PC-9 (cell line): ENCODE results near the gene ARPC5. TPM values are rescaled to one million over a fixed set of nuclear protein-coding genes. Genes with fewer than 3 reads are reported as not detected.
"Not testable (repeated sequence)": the region's sequence is repeated elsewhere in the genome, so short reads cannot be mapped to it uniquely, and the experiment has no call there.

Experiments
- BruUV-seq: library from RNA; stranded (reverse); fragments of 400-500 nt; replicated peaks from 2 replicates; lab custom pipeline; 2021; lab: Mats Ljungman, UMichigan
- CTCF ChIA-PET: fragments of 300-600 bp; sonication (Branson Sonifier 250); formaldehyde crosslinking; loops from one replicate; lab custom pipeline; 2022; ENCODE audit warnings: antibody characterized with exemption; lab: Charles Lee
- POLR2A ChIA-PET: fragments of 300-600 bp; sonication (Branson Sonifier 250); formaldehyde crosslinking; loops from one replicate; lab custom pipeline; 2022; ENCODE audit warnings: antibody characterized with exemption; ENCODE audit not compliant: unreplicated experiment; lab: Charles Lee
- DNase-seq, 2 experiments: peaks; one replicate each; pipeline versions ENCODE4 v3.0.0 to v3.0.0-alpha.2; 2015 to 2022; ENCODE audit warnings: mixed read lengths in 1 of 2
- H2AFZ ChIP-seq: fragments of 200-600 bp; sonication (generic); 2 replicates; pipeline ENCODE4 v1.8.1; 2017; ENCODE audit warnings: antibody characterized with exemption
- H3F3A ChIP-seq: fragments of 200-600 bp; sonication (generic); 2 replicates; pipeline ENCODE4 v1.8.1; 2017; ENCODE audit warnings: antibody characterized with exemption, mild to moderate bottlenecking, low read depth; ENCODE audit not compliant: insufficient read depth
- H3K27ac ChIP-seq: fragments of 200-600 bp; sonication (generic); 2 replicates; pipeline ENCODE4 v1.6.1; 2016; ENCODE audit warnings: mixed run types
- H3K27me3 ChIP-seq: fragments of 200-600 bp; sonication (generic); 2 replicates; pipeline ENCODE4 v1.6.1; 2016; ENCODE audit warnings: low read depth, mixed run types; ENCODE audit not compliant: insufficient read depth
- H3K36me3 ChIP-seq: fragments of 200-600 bp; sonication (generic); 2 replicates; pipeline ENCODE4 v1.6.1; 2016; ENCODE audit warnings: low read depth, mixed run types
- H3K4me1 ChIP-seq: fragments of 200-600 bp; sonication (generic); replicated peaks from 2 replicates; pipeline ENCODE4 v1.6.1; 2016; ENCODE audit warnings: mixed run types; ENCODE audit not compliant: insufficient read depth
- H3K4me2 ChIP-seq: fragments of 200-600 bp; sonication (generic); 2 replicates; pipeline ENCODE4 v1.6.1; 2017; ENCODE audit warnings: mixed run types
- H3K4me3 ChIP-seq: fragments of 200-600 bp; sonication (generic); 2 replicates; pipeline ENCODE4 v1.6.1; 2016; ENCODE audit warnings: mixed run types
- H3K79me2 ChIP-seq: fragments of 200-600 bp; sonication (generic); 2 replicates; pipeline ENCODE4 v1.6.1; 2017; ENCODE audit warnings: low read depth, mixed run types
- H3K9me2 ChIP-seq: fragments of 200-600 bp; sonication (generic); 2 replicates; pipeline ENCODE4 v1.8.1; 2017; ENCODE audit warnings: mild to moderate bottlenecking; ENCODE audit not compliant: insufficient read depth
- H3K9me3 ChIP-seq: fragments of 200-600 bp; sonication (generic); 2 replicates; pipeline ENCODE4 v1.8.1; 2016; ENCODE audit warnings: low read depth; ENCODE audit not compliant: insufficient read depth
- H4K20me1 ChIP-seq: fragments of 200-600 bp; sonication (generic); 2 replicates; pipeline ENCODE4 v1.8.1; 2017; ENCODE audit not compliant: insufficient read depth
- EZH2 ChIP-seq: fragments of 200-600 bp; sonication (generic); IDR thresholded peaks from 2 replicates; pipeline ENCODE4 v1.8.0; 2017; ENCODE audit warnings: antibody characterized with exemption, low read depth
- intact Hi-C: fragments of 100-400 bp; cut with micrococcal nuclease; formaldehyde crosslinking; loops from one replicate; pipeline ENCODE4 v1.10.0; 2022; ENCODE audit not compliant: unreplicated experiment
- total RNA-seq: library from RNA; stranded (reverse); gene quantifications from 2 replicates; pipeline ENCODE4 v1.2.3, GENCODE V29; 2021
- TF ChIP-seq, protein P1 (sequence below): fragments of 200-600 bp; sonication (generic); conservative IDR thresholded peaks from 2 replicates; pipeline ENCODE4 v1.6.1; 2017; ENCODE audit warnings: mixed run types, antibody characterized with exemption, mild to moderate bottlenecking, moderate library complexity

Gene ARPC5
- total RNA-seq, 1 experiment from 2014 or later = 143 TPM

DNA sequence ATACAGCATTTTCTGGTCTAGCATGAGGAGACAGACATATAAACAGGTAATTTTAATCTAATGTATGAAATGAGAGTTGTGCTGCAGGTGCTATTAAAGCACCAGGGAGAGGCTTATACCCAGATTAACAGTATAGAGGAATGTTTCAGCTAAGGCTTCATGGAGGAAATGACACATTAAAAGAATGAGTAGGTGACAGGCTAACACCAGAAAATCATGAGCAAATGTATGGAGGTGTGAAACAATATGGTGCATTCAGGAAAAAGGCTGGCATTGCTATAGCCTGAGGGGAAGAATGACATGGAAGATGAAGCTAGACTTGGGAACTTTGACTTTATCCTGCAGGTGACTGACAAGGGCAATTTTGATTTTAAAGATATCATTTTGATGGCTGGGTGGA lies 7.0 kb downstream of the ARPC5 start:
- peaks cover 67% of the 10 kb centered on the region for H3F3A ChIP-seq
- no peaks in the 10 kb centered on the region for H3K27me3 ChIP-seq
- ChIA-PET POLR2A (interaction anchor here (0.6 kb wide), 1 partner anchor 8 kb away, joined by 5 read pairs; no protein-coding TSS in a partner anchor), CTCF (interaction anchor here (0.5 to 0.9 kb wide), 2 partner anchors 393 to 569 kb away, joined by 3 to 6 read pairs; no protein-coding TSS in a partner anchor)
- H3K9me2 ChIP-seq = no peaks in the 10 kb centered on the region
- no peaks in the 10 kb centered on the region for H3K9me3 ChIP-seq
- H4K20me1 ChIP-seq = peaks cover 16% of the 10 kb centered on the region
- H3K4me1 ChIP-seq = peaks cover 25% of the 10 kb centered on the region
- H3K4me3 ChIP-seq = no peak overlapping the region
- H3K27ac ChIP-seq = peak overlapping the region; percentile 49; the same call in 1 of the 2 replicates
- intact Hi-C loops = loop anchor here (10.0 kb wide), 2 partner anchors 734 to 774 kb away; no protein-coding TSS in a partner anchor
- DNase-seq = no peak
- H2AFZ ChIP-seq = no peak overlapping the region
- TF ChIP-seq EZH2 = no peak
- TF ChIP-seq, protein P1, sequence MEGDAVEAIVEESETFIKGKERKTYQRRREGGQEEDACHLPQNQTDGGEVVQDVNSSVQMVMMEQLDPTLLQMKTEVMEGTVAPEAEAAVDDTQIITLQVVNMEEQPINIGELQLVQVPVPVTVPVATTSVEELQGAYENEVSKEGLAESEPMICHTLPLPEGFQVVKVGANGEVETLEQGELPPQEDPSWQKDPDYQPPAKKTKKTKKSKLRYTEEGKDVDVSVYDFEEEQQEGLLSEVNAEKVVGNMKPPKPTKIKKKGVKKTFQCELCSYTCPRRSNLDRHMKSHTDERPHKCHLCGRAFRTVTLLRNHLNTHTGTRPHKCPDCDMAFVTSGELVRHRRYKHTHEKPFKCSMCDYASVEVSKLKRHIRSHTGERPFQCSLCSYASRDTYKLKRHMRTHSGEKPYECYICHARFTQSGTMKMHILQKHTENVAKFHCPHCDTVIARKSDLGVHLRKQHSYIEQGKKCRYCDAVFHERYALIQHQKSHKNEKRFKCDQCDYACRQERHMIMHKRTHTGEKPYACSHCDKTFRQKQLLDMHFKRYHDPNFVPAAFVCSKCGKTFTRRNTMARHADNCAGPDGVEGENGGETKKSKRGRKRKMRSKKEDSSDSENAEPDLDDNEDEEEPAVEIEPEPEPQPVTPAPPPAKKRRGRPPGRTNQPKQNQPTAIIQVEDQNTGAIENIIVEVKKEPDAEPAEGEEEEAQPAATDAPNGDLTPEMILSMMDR = no peak
- peaks cover 69% of the 10 kb centered on the region for H3K36me3 ChIP-seq
- H3K79me2 ChIP-seq = peaks cover 44% of the 10 kb centered on the region
- no TSS peak for BruUV-seq
- no peak overlapping the region for H3K4me2 ChIP-seq

GRCh38 chr1:183626236-183626635 lies 9.3 kb downstream of the ARPC5 start:
- ChIA-PET CTCF (interaction anchor here (0.7 kb wide), 1 partner anchor 132 kb away, joined by 3 read pairs; no protein-coding TSS in a partner anchor), POLR2A (interaction anchor here (0.8 kb wide), 1 partner anchor 39 kb away, joined by 7 read pairs; no protein-coding TSS in a partner anchor)
- H3K4me3 ChIP-seq, H3K9me2 ChIP-seq, DNase-seq, BruUV-seq, H3K4me2 ChIP-seq, H3K27ac ChIP-seq, H2AFZ ChIP-seq, H4K20me1 ChIP-seq, H3K27me3 ChIP-seq, H3K9me3 ChIP-seq: not testable (repeated sequence)
- Histone ChIP-seq H3K4me1 (peaks cover 24% of the 10 kb centered on the region), H3K36me3 (peaks cover 52% of the 10 kb centered on the region), H3K79me2 (peaks cover 22% of the 10 kb centered on the region), H3F3A (peaks cover 80% of the 10 kb centered on the region)
- intact Hi-C loops = loop anchor here (10.0 kb wide), 2 partner anchors 731 to 771 kb away; no protein-coding TSS in a partner anchor

DNA sequence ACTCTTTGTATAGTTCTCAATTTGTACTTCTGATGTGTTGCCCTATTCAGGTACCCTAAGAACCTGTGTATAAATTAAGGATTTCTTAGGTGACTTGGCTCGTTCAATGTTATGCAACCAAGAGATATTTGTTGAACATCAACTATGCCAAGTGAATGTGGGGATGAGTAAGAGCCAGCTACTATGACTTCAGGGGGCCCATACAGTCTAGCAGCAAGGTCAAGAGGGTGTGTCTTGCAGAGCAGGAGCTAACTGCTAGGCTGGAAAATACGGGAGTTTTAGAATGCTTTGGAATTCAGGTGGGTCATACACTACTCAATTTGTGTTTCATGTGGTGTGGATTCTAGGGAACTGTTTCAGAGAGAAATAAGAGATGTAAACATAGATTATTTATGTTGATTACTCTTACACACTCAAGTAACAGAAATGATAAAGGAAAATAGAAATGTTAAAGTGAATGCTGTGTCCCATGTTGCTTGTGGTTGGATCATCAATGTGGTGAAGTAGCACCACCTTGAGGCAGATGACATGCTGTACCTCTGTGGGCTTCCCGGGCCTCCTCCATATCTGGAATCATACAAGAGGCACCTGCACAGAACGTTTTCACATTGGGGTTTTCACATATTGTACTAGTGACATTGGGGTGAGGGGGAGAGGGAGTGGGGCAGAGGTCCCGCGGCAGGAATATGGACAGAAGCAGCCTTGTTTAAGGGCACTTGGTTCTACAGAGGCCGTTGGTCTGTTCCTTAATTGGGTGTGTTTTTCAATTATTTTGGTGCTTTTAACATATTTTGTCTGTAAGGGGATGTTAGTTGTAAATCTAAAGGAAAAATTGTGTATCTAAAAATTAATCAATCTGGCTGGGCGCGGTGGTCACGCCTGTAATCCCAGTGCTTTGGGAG lies 12.4 kb downstream of the ARPC5 start:
- ChIA-PET CTCF (interaction anchor here (0.9 to 1.1 kb wide), 2 partner anchors 338 to 660 kb away, joined by 3 to 4 read pairs; no protein-coding TSS in a partner anchor), POLR2A (interaction anchor here (1.0 kb wide), 1 partner anchor 55 kb away, joined by 6 read pairs; no protein-coding TSS in a partner anchor)
- Histone ChIP-seq H4K20me1 (peaks cover 1% of the 10 kb centered on the region; the same call in 1 of the 2 replicates), H3K4me1 (peaks cover 33% of the 10 kb centered on the region), H3K9me2 (no peaks in the 10 kb centered on the region), H3F3A (peaks cover 73% of the 10 kb centered on the region), H2AFZ (no peak overlapping the region), H3K4me3 (no peak overlapping the region), H3K36me3 (peaks cover 31% of the 10 kb centered on the region), H3K27me3 (no peaks in the 10 kb centered on the region), H3K4me2 (peak overlapping the region; percentile 39), H3K79me2 (peaks cover 11% of the 10 kb centered on the region), H3K9me3 (no peaks in the 10 kb centered on the region), H3K27ac (peak overlapping the region; percentile 64)
- peak; percentile 60 to 65 for DNase-seq
- intact Hi-C loops = loop anchor here (1.0 to 10.0 kb wide), 10 partner anchors 54 to 1021 kb away; partner anchors contain the start of genes LAMC1, RGS16 and SMG7
- TF ChIP-seq, protein P1 = peak; percentile 87
- no peak for TF ChIP-seq EZH2
- BruUV-seq = no TSS peak
